HUES6 (cell line): ENCODE measurements around the gene GJD2.

Experiments used
- H3K27ac ChIP-seq: 2 replicates; pipeline ENCODE4 v1.7.0; 2013; ENCODE audit warnings: low read depth, mild to moderate bottlenecking, low read length, inconsistent platforms
- H3K27me3 ChIP-seq: 2 replicates; pipeline ENCODE4 v1.6.1; 2013; ENCODE audit warnings: low read length; ENCODE audit not compliant: control insufficient read depth, insufficient read depth
- H3K36me3 ChIP-seq: 2 replicates; pipeline ENCODE4 v1.6.1; 2013; ENCODE audit warnings: low read length; ENCODE audit not compliant: control insufficient read depth, insufficient read depth
- H3K4me1 ChIP-seq: 2 replicates; pipeline ENCODE4 v1.6.1; 2013; ENCODE audit warnings: low read length; ENCODE audit not compliant: control insufficient read depth, insufficient read depth
- H3K4me3 ChIP-seq: 2 replicates; pipeline ENCODE4 v1.5.1; 2013; ENCODE audit warnings: low read depth, low read length
- H3K9ac ChIP-seq: one replicate; pipeline ENCODE4 v1.6.1; 2013; ENCODE audit warnings: mild to moderate bottlenecking, low read length
- H3K9me3 ChIP-seq: 2 replicates; pipeline ENCODE4 v1.6.1; 2013; ENCODE audit warnings: low read depth, low read length; ENCODE audit not compliant: control insufficient read depth, insufficient read depth

Gene GJD2

DNA sequence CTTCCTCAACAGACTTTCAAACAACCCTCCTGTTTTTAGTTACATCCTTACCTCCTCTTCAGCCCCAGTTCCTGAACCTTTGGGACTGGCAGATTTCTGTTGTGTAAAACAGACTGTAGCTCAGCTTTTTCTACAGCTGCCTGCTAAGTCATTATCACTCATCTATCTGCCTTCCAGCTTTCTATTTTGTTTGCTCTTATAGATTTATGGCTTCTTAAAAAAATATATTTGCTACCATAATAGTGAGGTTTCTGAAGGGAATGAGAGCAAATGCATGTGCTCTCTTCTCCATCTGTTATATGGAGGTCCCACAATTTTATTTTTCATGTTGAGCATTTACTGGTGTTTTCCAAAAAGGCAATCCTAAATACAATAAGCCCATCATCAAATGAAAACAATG, 18.2 kb upstream of the GJD2 start:
- H3K9me3 ChIP-seq = no peaks in the 10 kb centered on the region
- H3K27me3 ChIP-seq = no peaks in the 10 kb centered on the region
- H3K4me3 ChIP-seq = no peak overlapping the region
- H3K9ac ChIP-seq = no peak overlapping the region
- H3K36me3 ChIP-seq = no peaks in the 10 kb centered on the region
- H3K4me1 ChIP-seq = peaks cover 6% of the 10 kb centered on the region
- no peak overlapping the region for H3K27ac ChIP-seq

DNA sequence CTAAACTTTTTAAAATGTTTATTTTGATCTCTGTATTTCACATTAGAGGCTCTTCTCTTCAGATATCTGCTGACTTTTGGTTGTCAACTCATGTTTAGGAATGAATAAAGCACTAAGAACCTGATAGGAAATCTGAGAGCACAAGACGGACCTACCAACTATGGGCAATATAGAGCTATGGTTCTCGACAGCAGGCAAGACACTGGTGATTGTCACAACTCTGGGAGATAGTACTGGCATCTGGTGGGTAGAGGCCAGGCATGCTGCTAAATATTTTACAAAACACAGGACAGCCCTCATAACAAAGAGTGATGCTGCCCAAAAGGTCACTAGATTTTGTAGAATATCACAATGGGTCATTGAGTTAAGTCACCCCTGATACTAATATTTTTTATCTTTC, 17.5 kb upstream of the GJD2 start:
- Histone ChIP-seq H3K4me1 (peaks cover 6% of the 10 kb centered on the region), H3K27ac (no peak overlapping the region)

GRCh38 chr15:34769711-34770110, 14.9 kb upstream of the GJD2 start:
- Histone ChIP-seq H3K9ac (no peak overlapping the region), H3K27me3 (no peaks in the 10 kb centered on the region), H3K27ac (no peak overlapping the region), H3K36me3 (no peaks in the 10 kb centered on the region), H3K4me1 (peaks cover 6% of the 10 kb centered on the region), H3K9me3 (no peaks in the 10 kb centered on the region), H3K4me3 (no peak overlapping the region)

More for the DNA sequence above, 17.5 kb upstream of the GJD2 start:
- no peaks in the 10 kb centered on the region for H3K9me3 ChIP-seq
- no peaks in the 10 kb centered on the region for H3K27me3 ChIP-seq
- no peak overlapping the region for H3K4me3 ChIP-seq
- no peaks in the 10 kb centered on the region for H3K36me3 ChIP-seq
- H3K9ac ChIP-seq = no peak overlapping the region

GRCh38 chr15:34768530-34768929, 13.7 kb upstream of the GJD2 start:
- Histone ChIP-seq H3K9ac (no peak overlapping the region), H3K27ac (no peak overlapping the region), H3K4me3 (no peak overlapping the region), H3K27me3 (no peaks in the 10 kb centered on the region), H3K36me3 (no peaks in the 10 kb centered on the region), H3K9me3 (no peaks in the 10 kb centered on the region), H3K4me1 (peaks cover 6% of the 10 kb centered on the region)

GRCh38 chr15:34765741-34766140, 10.9 kb upstream of the GJD2 start:
- no peak overlapping the region for H3K9ac ChIP-seq
- peaks cover 6% of the 10 kb centered on the region for H3K4me1 ChIP-seq
- no peaks in the 10 kb centered on the region for H3K36me3 ChIP-seq
- H3K9me3 ChIP-seq = no peaks in the 10 kb centered on the region
- H3K27me3 ChIP-seq = peaks cover 6% of the 10 kb centered on the region; the same call in 1 of the 2 replicates
- H3K27ac ChIP-seq = no peak overlapping the region
- H3K4me3 ChIP-seq = no peak overlapping the region

DNA sequence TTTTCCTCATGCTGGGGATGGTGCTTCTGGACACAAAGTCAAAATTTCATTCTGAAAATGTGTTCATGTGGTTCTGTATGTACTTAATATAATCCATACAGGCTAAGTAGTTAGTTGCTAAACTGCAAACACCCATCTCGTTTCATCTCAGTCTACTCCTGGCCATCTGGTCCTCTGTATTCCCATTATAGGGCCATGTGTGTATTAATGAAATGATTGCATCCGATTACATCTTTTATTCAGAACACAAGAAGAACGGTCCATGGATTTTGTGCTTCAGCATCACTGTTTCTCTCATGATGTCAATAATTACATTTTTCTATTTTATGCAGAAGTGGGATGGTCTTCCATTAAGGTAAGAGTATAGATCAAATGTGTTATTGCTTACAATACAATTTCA, 6.1 kb upstream of the GJD2 start:
- H3K27me3 ChIP-seq = peaks cover 48% of the 10 kb centered on the region
- H3K4me1 ChIP-seq = no peaks in the 10 kb centered on the region
- no peak overlapping the region for H3K4me3 ChIP-seq
- H3K36me3 ChIP-seq = no peaks in the 10 kb centered on the region
- H3K27ac ChIP-seq = no peak overlapping the region
- H3K9ac ChIP-seq = no peak overlapping the region
- no peaks in the 10 kb centered on the region for H3K9me3 ChIP-seq

DNA sequence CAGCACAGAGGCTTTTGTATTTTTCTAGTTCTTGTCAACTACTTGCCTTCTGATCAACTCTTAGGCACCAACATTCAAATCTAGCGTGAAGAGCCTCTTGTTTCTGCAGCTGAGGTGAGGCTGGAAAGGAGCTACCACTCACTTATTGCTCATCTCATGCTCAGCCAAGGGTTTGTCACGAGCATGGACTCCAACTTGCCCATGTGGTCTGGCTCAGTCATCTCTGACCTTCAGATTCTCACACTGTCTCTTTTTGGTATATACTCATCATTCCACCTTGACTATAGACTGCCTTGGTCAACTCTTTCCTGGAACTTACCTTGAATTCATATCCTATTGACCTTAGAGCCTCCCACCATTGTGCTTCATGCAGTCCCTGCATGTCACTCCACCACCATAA, 5.2 kb upstream of the GJD2 start:
- Histone ChIP-seq H3K9me3 (no peaks in the 10 kb centered on the region), H3K9ac (no peak overlapping the region), H3K4me1 (no peaks in the 10 kb centered on the region), H3K4me3 (no peak overlapping the region), H3K36me3 (no peaks in the 10 kb centered on the region), H3K27ac (no peak overlapping the region), H3K27me3 (peaks cover 57% of the 10 kb centered on the region)

GRCh38 chr15:34759347-34759746, 4.5 kb upstream of the GJD2 start:
- Histone ChIP-seq H3K9ac (no peak overlapping the region), H3K27me3 (peaks cover 63% of the 10 kb centered on the region), H3K4me3 (no peak overlapping the region), H3K4me1 (no peaks in the 10 kb centered on the region), H3K27ac (no peak overlapping the region), H3K36me3 (no peaks in the 10 kb centered on the region), H3K9me3 (no peaks in the 10 kb centered on the region)

- no peak overlapping the region for H3K27ac ChIP-seq
- no peak overlapping the region for H3K9ac ChIP-seq
- H3K4me1 ChIP-seq = 0 out of 2 replicates have a peak, but pooled peaks cover 2% of the 10 kb centered on the region
- no peaks in the 10 kb centered on the region for H3K36me3 ChIP-seq
- H3K27me3 ChIP-seq = peaks cover 82% of the 10 kb centered on the region
- H3K4me3 ChIP-seq = no peak overlapping the region
- no peaks in the 10 kb centered on the region for H3K9me3 ChIP-seq
Observed at GRCh38 chr15:34757262-34757661, 2.5 kb upstream of the GJD2 start.

DNA sequence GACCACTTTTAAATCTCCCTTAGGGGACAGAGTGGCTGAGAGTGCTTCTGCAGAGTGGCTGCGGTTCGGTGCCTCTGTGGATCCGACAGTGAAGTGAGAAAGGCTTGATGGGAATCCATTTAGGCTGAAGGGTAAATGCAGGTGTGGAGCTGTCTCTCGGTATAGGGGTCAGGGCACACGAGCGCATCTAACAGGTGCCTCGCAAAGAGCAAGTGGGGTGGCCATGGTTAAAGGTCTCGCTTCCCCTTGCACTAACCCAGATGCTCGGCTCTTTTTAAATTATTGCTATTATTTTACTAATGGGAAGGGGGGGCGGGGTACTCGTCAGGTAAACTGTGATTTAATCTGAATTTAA, 598 bp upstream of the GJD2 start:
- no peaks in the 10 kb centered on the region for H3K36me3 ChIP-seq
- no peak overlapping the region for H3K9ac ChIP-seq
- H3K4me3 ChIP-seq = peak overlapping the region; percentile 70
- H3K9me3 ChIP-seq = no peaks in the 10 kb centered on the region
- peaks cover 89% of the 10 kb centered on the region for H3K27me3 ChIP-seq
- no peak overlapping the region for H3K27ac ChIP-seq
- H3K4me1 ChIP-seq = 0 out of 2 replicates have a peak, but pooled peaks cover 2% of the 10 kb centered on the region

DNA sequence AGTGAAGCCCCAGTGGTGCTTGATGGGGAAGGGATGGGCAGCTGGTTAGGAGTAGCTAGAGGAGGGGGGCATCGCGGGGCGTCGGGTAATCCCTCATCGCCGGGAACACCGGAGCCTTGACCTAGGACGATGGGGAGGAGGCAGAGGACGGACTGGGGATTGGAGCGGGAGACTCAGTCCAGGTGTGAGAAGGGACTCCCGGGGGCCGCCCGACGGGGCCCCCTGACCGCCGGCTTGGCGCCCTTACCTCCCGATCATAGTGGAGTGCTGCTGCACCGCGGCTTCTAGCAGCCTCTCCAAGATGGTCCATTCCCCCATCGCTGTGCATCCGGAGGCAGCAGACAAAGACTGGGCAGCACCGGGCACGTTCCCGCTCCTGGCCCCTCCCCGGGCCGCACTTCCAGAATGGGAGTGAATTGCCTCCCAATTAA, 612 bp downstream of the GJD2 start:
- 0 out of 2 replicates have a peak, but pooled peaks cover 2% of the 10 kb centered on the region for H3K4me1 ChIP-seq
- peaks cover 89% of the 10 kb centered on the region for H3K27me3 ChIP-seq
- H3K36me3 ChIP-seq = no peaks in the 10 kb centered on the region
- H3K27ac ChIP-seq = no peak overlapping the region
- H3K9ac ChIP-seq = no peak overlapping the region
- peak overlapping the region; percentile 70 for H3K4me3 ChIP-seq
- no peaks in the 10 kb centered on the region for H3K9me3 ChIP-seq
